BLaER1 (cell line): Measurements from ENCODE around the gene FAM13C.

ENCODE experiments used
- H3K27ac ChIP-seq: shearing (Covaris generic); formaldehyde crosslinking; 2 replicates; pipeline ENCODE4 v1.8.1; 2022
- H3K27me3 ChIP-seq: shearing (Covaris generic); formaldehyde crosslinking; 2 replicates; pipeline ENCODE4 v1.8.1; 2022
- H3K36me3 ChIP-seq: shearing (Covaris generic); formaldehyde crosslinking; 2 replicates; pipeline ENCODE4 v1.8.1; 2022
- H3K4me1 ChIP-seq: shearing (Covaris generic); formaldehyde crosslinking; 2 replicates; pipeline ENCODE4 v1.8.1; 2022
- H3K4me2 ChIP-seq: shearing (Covaris generic); formaldehyde crosslinking; 2 replicates; pipeline ENCODE4 v1.8.1; 2022
- H3K4me3 ChIP-seq: shearing (Covaris generic); formaldehyde crosslinking; 2 replicates; pipeline ENCODE4 v1.8.1; 2022
- H3K9ac ChIP-seq: shearing (Covaris generic); formaldehyde crosslinking; 2 replicates; pipeline ENCODE4 v1.8.1; 2022
- H3K9me3 ChIP-seq: shearing (Covaris generic); formaldehyde crosslinking; 2 replicates; pipeline ENCODE4 v1.8.1; 2022
- H4K20me1 ChIP-seq: shearing (Covaris generic); formaldehyde crosslinking; 2 replicates; pipeline ENCODE4 v1.8.1; 2022
- Cebpa-rat ChIP-seq: shearing (Covaris generic); IDR thresholded peaks from 2 replicates; pipeline ENCODE4 v1.8.1; 2022

Gene FAM13C

DNA sequence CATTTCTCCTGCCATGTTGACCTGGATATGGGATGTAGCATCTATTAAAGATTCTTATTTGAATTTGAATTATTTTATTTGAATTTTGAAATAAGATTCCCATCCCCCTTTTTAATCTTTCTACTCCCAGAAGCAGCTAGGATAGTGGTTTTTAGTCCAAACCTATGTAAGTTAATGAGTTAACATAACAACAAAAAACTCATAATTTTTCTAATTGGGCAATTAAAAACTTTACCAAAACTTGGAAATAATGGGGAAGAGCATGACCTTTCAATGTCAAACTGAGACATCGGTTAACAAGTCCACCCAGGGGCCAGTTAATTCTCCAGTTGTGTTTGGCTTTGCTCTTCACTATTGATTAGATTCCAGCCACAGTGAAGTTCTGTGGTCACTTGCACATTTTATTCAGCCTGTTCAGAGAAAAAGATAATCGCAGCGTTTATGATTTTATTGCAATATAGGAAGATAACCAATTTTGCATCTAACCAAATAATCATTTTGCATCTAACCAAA is 1.2 kb upstream of the FAM13C start:
- H3K27me3 ChIP-seq = peaks cover 18% of the 10 kb centered on the region
- no peak overlapping the region for H3K9ac ChIP-seq
- H3K27ac ChIP-seq = no peak overlapping the region
- no peaks in the 10 kb centered on the region; the same call in 1 of the 2 replicates for H3K4me1 ChIP-seq
- no peaks in the 10 kb centered on the region for H4K20me1 ChIP-seq
- no peak overlapping the region for H3K4me2 ChIP-seq
- H3K36me3 ChIP-seq = no peaks in the 10 kb centered on the region
- no peaks in the 10 kb centered on the region for H3K9me3 ChIP-seq
- H3K4me3 ChIP-seq = no peak overlapping the region
- TF ChIP-seq Cebpa-rat = no peak

DNA sequence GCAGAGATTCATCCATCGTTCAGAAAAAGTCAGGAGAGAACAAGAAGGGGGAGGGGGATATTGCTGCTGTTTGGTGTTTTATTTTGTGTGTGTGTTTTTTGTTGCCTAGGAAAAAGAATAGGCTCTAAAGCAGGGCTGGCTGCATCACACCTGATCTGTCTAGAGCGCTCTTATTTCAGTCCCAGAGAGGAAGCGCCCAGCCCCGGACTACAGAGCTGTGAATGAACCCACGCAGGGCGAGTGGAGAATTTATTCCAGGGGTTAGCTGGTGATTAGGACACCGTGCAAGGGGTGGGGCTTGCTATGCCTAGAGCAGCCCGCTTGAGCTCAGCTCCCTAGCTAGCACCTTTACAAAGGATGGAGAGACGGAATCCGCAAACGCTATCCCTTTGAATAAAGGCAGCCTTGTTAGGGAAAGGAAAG is 621 bp upstream of the FAM13C start:
- H3K36me3 ChIP-seq = no peaks in the 10 kb centered on the region
- H3K4me3 ChIP-seq = no peak overlapping the region
- no peak overlapping the region for H3K4me2 ChIP-seq
- H4K20me1 ChIP-seq = no peaks in the 10 kb centered on the region
- H3K9ac ChIP-seq = no peak overlapping the region
- no peak for TF ChIP-seq Cebpa-rat
- H3K27ac ChIP-seq = no peak overlapping the region
- peaks cover 18% of the 10 kb centered on the region for H3K27me3 ChIP-seq
- H3K4me1 ChIP-seq = no peaks in the 10 kb centered on the region; the same call in 1 of the 2 replicates
- H3K9me3 ChIP-seq = no peaks in the 10 kb centered on the region

DNA sequence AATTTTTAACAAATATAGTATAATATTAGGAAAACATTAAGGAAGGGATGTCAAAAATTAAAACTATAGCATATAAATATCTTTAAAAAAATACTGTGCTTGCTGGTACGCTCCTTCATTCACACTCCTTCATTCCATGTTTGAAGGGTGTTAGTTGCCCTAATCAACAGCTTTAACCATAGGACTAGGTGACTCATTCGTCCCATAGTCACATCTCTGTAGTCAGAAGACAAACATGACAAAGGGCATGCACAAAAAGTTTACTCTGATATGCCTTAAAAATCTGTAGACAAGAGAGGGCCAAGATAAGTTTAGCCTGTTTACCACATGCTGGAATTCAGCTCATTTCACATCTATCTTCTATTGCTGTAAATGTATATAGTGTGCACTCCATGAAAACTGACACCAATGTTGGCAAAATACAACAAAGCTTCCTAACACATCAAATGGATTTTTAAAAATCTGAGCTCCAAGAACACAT is 646 bp downstream of the FAM13C start:
- H4K20me1 ChIP-seq = no peaks in the 10 kb centered on the region
- TF ChIP-seq Cebpa-rat = no peak
- no peak overlapping the region for H3K9ac ChIP-seq
- H3K4me1 ChIP-seq = no peaks in the 10 kb centered on the region; the same call in 1 of the 2 replicates
- peaks cover 18% of the 10 kb centered on the region for H3K27me3 ChIP-seq
- no peaks in the 10 kb centered on the region for H3K36me3 ChIP-seq
- no peak overlapping the region for H3K4me3 ChIP-seq
- H3K27ac ChIP-seq = no peak overlapping the region
- no peak overlapping the region for H3K4me2 ChIP-seq
- H3K9me3 ChIP-seq = no peaks in the 10 kb centered on the region

DNA sequence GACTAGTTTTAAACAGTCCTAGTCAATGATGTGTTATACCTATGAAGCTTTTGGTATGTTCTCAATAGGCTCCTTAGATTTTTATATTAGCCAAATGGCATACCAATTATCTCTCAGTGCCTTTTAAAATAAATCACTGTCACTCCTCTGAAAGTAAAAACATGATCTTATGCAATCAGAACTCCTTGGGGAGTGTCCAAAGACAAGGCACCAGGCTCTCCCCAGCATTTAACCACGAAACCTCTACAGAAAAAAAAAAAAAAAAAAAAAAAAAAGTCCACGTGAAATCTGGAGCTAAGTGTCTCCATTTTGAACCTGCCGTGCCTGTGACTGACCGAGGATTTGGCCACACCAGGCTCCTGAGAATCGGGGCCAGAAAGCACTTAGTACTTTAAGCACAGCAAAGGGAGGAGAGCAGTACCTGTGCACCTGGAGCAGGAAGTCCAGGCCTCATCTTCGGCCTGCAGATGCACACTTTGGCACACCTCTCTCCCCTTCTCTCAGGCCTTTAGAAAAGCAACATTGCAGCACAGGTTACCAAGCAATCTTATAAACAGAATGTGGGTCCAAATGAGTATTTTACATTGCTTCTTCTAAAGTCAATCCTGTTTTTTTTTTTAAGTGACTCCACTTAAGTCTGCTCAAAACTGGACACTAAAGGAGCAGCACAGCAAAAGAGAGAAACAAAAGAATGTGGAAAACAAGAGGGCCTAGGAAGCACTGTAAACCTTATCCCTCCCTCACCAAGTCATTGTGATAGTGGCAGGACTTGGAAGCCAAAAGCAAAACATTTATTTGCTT is 1.5 kb downstream of the FAM13C start:
- no peak overlapping the region for H3K4me2 ChIP-seq
- peaks cover 18% of the 10 kb centered on the region for H3K27me3 ChIP-seq
- no peaks in the 10 kb centered on the region for H4K20me1 ChIP-seq
- H3K36me3 ChIP-seq = no peaks in the 10 kb centered on the region
- H3K4me3 ChIP-seq = no peak overlapping the region
- H3K9me3 ChIP-seq = no peaks in the 10 kb centered on the region
- H3K4me1 ChIP-seq = no peaks in the 10 kb centered on the region; the same call in 1 of the 2 replicates
- no peak overlapping the region for H3K9ac ChIP-seq
- no peak for TF ChIP-seq Cebpa-rat
- no peak overlapping the region for H3K27ac ChIP-seq

DNA sequence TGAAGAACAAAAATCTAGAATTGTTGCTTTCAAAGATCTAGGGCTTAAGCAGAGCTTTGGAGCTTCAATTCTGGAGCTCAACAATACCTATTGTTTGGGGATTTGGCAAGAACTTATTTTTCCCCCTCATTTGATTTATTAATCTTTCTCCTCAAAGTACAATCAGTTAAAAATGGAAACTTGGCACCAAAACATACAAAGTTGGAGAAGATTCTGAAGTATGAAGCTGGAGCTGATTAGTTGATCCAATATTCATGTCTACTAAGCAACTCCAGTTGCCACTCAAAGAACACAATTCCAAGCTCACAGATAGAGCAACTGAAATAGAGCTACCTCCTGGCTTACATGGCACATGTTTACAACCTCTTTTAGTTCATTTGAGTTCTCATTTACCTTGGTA is 3.8 kb downstream of the FAM13C start:
- TF ChIP-seq Cebpa-rat = no peak
- no peaks in the 10 kb centered on the region for H3K9me3 ChIP-seq
- H3K4me2 ChIP-seq = no peak overlapping the region
- H3K9ac ChIP-seq = no peak overlapping the region
- H3K4me1 ChIP-seq = no peaks in the 10 kb centered on the region; the same call in 1 of the 2 replicates
- no peak overlapping the region for H3K27ac ChIP-seq
- no peaks in the 10 kb centered on the region for H4K20me1 ChIP-seq
- H3K36me3 ChIP-seq = no peaks in the 10 kb centered on the region
- peaks cover 18% of the 10 kb centered on the region for H3K27me3 ChIP-seq
- H3K4me3 ChIP-seq = no peak overlapping the region

DNA sequence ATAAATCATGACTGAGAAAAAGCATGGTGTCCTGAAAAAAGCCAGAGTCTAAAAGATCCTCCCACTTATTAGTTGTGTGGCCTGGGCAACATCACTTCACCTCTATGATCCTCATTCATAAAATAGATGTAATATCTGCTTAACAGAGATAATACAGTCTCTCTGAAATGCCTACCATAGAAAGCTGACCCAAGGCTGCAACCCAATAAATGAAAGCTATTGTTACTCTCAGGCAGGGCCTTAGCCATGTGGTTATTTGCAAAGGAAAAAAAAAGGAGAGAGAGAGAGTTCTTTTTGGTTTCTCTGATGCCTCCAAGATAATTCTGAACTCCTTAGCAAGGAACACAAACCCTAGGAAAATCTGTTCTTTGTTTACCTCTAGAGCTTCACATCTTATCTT is 7.9 kb downstream of the FAM13C start:
- no peaks in the 10 kb centered on the region for H3K9me3 ChIP-seq
- H3K4me1 ChIP-seq = no peaks in the 10 kb centered on the region
- H3K4me2 ChIP-seq = no peak overlapping the region
- H4K20me1 ChIP-seq = no peaks in the 10 kb centered on the region
- H3K36me3 ChIP-seq = no peaks in the 10 kb centered on the region
- no peak overlapping the region for H3K9ac ChIP-seq
- H3K27me3 ChIP-seq = no peaks in the 10 kb centered on the region
- no peak overlapping the region for H3K27ac ChIP-seq
- H3K4me3 ChIP-seq = no peak overlapping the region
- TF ChIP-seq Cebpa-rat = no peak

DNA sequence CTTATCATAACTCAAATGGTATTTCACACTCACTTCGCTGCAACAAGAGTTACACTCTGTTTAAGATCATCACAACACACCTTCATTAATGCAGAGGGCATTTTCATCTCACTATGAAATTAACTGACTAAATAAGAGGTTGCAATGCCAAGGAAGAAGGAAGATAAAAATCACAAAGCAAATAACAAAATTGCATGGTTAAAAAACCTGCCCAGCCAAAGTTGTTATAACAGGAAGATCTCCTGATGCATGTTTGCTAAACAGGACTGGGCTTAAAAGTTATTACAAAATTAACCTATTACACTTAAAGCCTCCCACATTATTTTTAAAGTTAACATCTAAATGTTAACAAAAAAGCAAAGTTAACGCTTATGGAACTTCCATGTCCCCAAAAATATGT is 11.8 kb downstream of the FAM13C start:
- Histone ChIP-seq H3K4me3 (no peak overlapping the region), H3K9me3 (no peaks in the 10 kb centered on the region), H3K27me3 (no peaks in the 10 kb centered on the region), H3K9ac (no peak overlapping the region), H4K20me1 (no peaks in the 10 kb centered on the region), H3K4me1 (no peaks in the 10 kb centered on the region), H3K27ac (no peak overlapping the region), H3K36me3 (no peaks in the 10 kb centered on the region), H3K4me2 (no peak overlapping the region)
- no peak for TF ChIP-seq Cebpa-rat

DNA sequence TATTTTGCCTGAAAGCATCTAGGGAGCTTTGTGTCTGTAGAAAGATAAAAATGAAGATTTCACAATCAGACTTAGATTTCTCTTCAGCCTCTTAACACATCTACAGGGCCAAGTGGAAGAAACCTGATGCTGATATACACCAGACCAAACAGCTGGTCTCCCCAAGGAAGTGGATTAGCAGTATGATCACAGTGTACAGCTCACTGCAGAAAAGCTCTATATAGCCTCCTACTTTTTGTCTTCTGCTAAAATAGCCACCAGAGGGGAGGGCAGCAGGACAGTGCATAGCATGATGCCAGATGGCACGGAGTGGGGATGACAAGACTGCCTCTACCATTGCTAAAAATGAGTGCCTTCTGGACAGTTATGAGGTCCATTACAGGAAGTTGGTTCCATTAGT is 16.0 kb downstream of the FAM13C start:
- Histone ChIP-seq H3K9ac (no peak overlapping the region), H3K4me1 (no peaks in the 10 kb centered on the region), H3K4me2 (no peak overlapping the region), H3K27ac (no peak overlapping the region), H3K36me3 (no peaks in the 10 kb centered on the region), H3K27me3 (no peaks in the 10 kb centered on the region), H3K4me3 (no peak overlapping the region), H3K9me3 (no peaks in the 10 kb centered on the region), H4K20me1 (no peaks in the 10 kb centered on the region)
- TF ChIP-seq Cebpa-rat = no peak

DNA sequence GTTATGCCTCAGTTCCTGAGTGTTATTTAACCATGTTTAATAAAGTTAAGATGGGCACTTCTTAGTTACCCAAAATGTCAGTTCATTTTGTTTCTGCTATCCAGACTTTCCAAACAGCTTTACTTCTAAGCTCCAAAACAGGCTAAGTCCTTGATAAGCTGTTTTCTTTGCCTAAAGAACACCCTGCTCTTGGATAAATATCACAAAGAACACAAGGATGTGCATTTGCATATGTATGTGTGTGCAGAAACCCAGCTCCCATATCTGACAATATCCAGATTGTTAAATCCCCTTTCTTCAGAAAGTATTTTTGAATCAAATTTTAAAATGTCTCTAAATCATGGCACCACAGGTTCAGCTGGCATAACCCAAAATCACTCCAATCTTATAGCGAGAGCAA is 19.6 kb downstream of the FAM13C start:
- Histone ChIP-seq H3K4me3 (no peak overlapping the region), H3K27ac (no peak overlapping the region), H3K27me3 (no peaks in the 10 kb centered on the region), H3K4me1 (no peaks in the 10 kb centered on the region), H3K4me2 (no peak overlapping the region), H3K36me3 (no peaks in the 10 kb centered on the region), H3K9me3 (no peaks in the 10 kb centered on the region), H3K9ac (no peak overlapping the region), H4K20me1 (no peaks in the 10 kb centered on the region)
- TF ChIP-seq Cebpa-rat = no peak

DNA sequence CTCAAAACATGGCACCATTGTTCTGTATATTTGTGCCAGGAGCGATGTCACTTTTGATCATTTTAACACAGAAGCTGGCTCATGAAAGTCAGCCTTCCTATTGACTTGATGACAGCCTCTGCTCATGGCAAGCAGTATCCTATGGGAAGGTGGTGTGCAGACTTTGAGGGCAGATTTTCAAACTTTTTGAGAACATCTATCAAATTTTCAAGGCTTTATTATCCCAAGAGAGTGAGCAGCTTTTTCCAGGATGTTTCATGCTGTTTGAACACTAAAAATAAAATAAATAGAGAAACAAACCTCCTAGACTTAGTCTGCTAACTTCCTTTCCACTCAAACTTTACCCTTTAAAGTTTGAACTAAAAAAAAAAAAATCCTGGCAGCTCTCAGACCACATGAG is 20.3 kb downstream of the FAM13C start:
- Histone ChIP-seq H3K4me1 (no peaks in the 10 kb centered on the region), H4K20me1 (no peaks in the 10 kb centered on the region), H3K27me3 (no peaks in the 10 kb centered on the region), H3K9ac (no peak overlapping the region), H3K4me3 (no peak overlapping the region), H3K4me2 (no peak overlapping the region), H3K27ac (no peak overlapping the region), H3K36me3 (no peaks in the 10 kb centered on the region), H3K9me3 (no peaks in the 10 kb centered on the region)
- TF ChIP-seq Cebpa-rat = no peak
